Esophagus muscularis mucosa (tissue), 4 donors: ENCODE data around the gene SLAMF9.

Source experiments
- CTCF ChIP-seq, 3 experiments: fragments of 200-600 bp in 2 of 3; fragments of 450-650 bp in 1 of 3; sonication (generic) in 2 of 3; IDR thresholded peaks; one replicate each; pipeline ENCODE4 v1.5.1; 2017 to 2019; ENCODE audit warnings: antibody characterized with exemption in 3 of 3, mild to moderate bottlenecking in 2 of 3, moderate library complexity in 1 of 3
- EP300 ChIP-seq: sonication (generic); formaldehyde crosslinking; IDR thresholded peaks from one replicate; pipeline ENCODE4 v1.6.1; 2017; ENCODE audit warnings: antibody characterized with exemption
- POLR2A ChIP-seq: fragments of 450-650 bp; IDR thresholded peaks from one replicate; pipeline ENCODE4 v1.6.1; 2017; ENCODE audit warnings: antibody characterized with exemption, moderate library complexity, mild to moderate bottlenecking, low read depth
- POLR2AphosphoS5 ChIP-seq, 2 donors: sonication (generic); formaldehyde crosslinking; IDR thresholded peaks; one replicate each; pipeline ENCODE4 v1.6.1; 2017; ENCODE audit warnings: antibody characterized with exemption in 2 of 2

DNA sequence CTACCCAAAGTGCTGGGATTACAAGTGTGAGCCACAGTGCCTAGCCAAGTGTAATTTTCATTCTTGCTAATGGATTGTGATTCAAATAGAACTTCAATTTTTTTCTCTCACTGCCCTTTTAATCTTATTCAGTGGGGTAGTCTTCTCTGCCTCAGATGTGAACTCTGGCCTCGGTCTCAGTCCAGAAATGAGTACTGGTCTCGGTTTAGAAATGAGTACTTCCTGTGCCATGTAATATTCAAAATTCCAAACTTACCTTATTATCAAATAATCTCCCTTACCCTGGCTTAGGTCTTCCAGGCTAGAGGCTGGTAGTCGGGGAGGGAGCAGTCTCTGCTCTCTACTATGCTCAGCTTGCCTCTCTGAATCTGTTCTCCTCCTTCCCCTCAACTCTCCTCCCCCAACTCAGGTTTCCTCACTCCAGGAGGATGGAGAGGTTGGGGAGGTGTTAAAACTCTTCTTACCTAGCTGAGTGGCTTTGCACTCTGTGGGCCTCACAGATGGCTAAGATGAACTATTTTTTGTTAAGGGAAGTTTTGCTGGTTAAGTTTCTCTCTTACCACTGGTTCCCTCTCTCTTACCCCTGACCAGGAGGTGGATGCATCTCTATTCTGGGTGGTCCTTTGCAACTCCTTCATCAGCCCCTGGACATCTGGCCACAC is 4.8 kb upstream of the SLAMF9 start:
- TF ChIP-seq CTCF (IDR thresholded peaks at IDR 0.05) (no peak), POLR2A (no peak), EP300 (no peak), POLR2AphosphoS5 (IDR thresholded peaks at IDR 0.05) (no peak)
